SIG-M5 treated with dmso at 0.1 percent for 504 hours (cell line): ENCODE measurements around the gene NSL1.
"Not testable (repeated sequence)": the region's sequence is repeated elsewhere in the genome, so short reads cannot be mapped to it uniquely, and the experiment has no call there.

Experiments
- DNase-seq: peaks from one replicate; lab custom pipeline; 2025; ENCODE audit not compliant: unreplicated experiment; lab: John Stamatoyannopoulos, UW

The NSL1 gene

GRCh38 chr1:212783976-212784375, 7.6 kb downstream of the NSL1 start:
- DNase-seq = no peak

DNA sequence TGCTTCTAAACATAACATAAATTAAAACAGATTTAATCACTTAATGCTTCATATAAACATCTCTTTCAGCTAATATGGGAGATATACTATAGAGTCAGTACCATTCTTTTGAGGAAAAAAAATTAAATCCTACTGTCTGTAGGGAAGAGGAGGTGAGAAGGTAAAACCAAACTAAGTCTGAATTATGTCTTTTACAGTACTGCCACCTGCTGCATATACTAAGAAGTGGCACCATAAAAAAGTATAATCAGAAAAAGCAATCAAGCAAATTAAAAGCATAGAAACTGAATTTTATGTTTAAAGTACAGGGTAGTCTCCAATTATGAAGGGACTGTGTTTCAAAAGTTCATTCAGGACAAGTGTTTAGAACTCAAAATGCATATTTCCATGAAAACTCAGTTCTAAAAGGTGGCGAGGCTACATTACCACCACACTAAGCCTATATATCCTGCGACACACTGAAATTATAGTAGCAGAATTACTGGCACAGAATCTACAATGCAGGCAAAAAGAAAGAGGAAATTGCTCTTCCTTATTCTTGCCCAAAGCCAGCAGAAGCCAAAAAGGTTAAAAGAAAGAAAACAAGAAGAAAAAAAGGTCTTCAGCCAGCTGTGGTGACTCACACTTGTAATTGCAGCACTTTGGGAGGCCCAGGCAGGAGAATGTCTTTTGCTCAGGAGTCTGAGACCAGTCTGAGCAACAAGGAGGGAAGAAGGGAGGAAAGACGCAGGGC, 9.0 kb downstream of the NSL1 start:
- DNase-seq = peak; percentile 84

DNA sequence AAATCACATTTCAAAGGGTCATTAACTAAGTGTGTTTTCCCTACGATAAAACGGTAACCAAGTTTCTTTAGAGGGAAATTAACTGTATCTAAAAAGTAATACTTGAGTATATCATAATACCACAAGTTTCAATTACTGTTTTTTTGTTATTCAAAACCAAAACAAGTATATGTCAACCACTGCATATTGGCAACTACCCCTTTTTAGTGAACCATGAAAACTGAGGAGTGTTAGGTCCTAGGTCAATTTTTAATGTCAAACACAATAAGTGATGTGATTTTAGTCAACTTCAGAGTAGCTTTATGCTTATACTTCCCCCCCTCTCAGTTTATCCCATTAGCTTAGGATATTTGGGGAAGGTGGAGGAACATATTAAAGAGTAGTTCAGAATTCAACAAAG, 10.4 kb downstream of the NSL1 start:
- DNase-seq = no peak

DNA sequence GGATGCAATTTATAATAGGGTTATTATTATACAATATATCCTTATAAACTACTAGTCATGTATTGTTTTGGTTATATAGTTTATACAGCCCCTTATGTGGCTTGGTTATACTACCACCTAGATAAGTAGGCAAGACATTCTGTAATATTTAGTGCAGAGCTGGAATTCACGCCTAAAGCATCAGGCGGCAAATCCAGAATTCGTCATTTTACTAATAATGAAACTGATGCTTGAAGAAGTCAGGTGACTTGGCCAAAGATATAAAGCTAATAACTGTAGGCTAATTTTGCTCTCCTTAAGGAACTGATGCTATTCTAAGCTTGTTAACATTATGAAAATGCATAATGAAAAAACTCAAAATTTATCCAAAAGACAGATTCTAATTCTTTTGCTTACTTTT, 10.8 kb downstream of the NSL1 start:
- no peak for DNase-seq

GRCh38 chr1:212779086-212779485, 12.5 kb downstream of the NSL1 start:
- not testable (repeated sequence) for DNase-seq

DNA sequence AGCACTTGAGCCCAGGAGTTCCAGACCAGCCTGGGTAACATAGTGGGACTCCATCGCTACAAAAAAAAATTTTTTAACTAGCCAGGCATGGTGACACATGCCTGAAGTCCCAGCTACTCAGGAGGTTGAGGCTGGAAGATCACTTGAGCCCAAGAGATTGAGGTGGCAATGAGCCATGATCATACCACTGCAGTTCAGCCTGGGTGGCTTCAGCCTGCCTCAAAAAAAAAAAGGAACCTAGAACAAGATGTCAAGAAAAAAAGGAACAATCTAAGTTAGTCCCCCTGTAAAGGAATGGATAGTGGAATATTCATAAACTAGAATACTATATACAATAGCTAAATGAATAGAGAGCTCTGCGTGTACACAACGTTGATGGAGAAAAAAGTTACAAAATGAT, 14.4 kb downstream of the NSL1 start:
- DNase-seq = peak; percentile 48

GRCh38 chr1:212775241-212775640, 16.3 kb downstream of the NSL1 start:
- DNase-seq = no peak

DNA sequence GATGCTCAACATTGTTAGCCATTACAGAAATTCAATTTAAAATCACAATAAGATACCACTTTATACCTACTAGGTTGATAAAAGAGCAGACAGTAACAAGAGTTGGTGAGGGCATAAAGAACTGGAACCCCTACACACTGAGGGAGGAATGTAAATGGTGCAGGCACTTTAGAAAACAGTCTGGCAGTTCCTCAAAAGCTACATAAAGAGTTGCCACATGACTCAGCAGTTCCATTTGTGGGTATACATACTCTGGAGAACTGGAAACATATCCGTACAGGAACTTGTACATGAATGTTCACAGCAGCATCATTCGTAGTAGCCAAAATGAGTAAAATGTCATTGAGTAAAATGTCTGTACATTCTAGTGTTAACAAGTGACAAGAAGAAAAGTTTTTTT, 17.0 kb downstream of the NSL1 start:
- DNase-seq = peak; percentile 87

- no peak for DNase-seq
Measured at GRCh38 chr1:212773011-212773410, 18.6 kb downstream of the NSL1 start.

DNA sequence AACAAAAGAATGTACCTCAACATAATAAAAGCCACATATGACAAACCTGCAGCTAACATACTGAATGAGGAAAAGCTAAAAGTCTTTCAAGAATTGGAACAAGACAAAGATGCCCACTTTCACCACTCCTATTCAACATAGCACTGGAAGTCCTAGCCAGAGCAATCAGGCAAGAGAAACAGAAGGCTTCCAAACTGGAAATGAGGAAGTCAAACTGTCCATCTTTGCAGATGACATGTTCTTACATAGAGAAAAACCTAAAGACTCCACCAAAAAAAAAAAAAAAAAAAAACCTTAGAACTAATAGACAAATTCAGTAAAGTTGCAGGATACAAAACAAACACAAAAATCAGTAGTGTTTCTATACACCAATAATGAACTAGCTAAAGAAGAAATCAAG, 20.2 kb downstream of the NSL1 start:
- DNase-seq = no peak

- DNase-seq = no peak
Measured at GRCh38 chr1:212769459-212770167, 22.0 kb downstream of the NSL1 start.

GRCh38 chr1:212766825-212767224, 24.8 kb downstream of the NSL1 start:
- DNase-seq = not testable (repeated sequence)

- not testable (repeated sequence) for DNase-seq
Measured at GRCh38 chr1:212764718-212765281, 26.8 kb downstream of the NSL1 start.

DNA sequence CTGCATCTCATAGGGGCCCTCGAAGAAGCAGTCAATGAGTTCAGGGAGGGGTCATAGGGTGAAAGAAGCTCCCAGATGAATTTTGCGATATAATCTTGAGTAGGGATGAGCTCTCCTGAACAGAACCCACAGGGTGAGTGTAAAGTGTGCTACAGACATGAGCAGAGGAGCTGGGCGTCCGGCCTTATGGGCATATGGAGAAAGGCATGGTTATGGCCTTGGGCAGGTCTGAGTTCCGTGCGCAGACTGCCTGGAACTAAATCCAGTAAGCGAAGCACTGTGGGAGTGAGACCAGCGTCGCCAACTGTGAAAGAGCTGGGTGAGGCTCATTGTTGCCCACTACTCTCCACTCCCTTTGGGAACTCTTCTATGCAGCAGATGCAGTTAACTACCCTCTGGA, 28.7 kb downstream of the NSL1 start:
- no peak for DNase-seq

- DNase-seq = no peak
Measured at GRCh38 chr1:212762234-212762633, 29.3 kb downstream of the NSL1 start.

- peak; percentile 18 for DNase-seq
Measured at GRCh38 chr1:212760126-212760823, 31.3 kb downstream of the NSL1 start.

DNA sequence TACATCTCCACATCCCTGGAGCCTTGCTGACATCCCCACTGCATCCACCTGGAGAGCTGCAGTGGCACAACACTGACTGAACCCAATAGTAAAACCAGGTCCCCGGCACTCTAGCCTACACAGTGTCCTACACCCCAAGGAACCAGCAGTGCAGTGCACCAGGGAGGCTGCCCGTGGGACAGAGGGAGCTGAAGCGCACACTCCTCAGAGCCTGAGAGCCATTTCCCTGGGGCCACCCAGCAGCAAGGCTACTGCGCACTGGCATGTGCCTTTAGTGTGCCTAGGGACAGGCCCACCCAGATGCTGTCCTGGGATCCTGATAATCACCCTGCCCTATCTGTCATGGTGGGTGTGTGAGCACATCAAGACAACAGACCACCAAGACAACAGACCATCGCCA, 31.9 kb downstream of the NSL1 start:
- no peak for DNase-seq

GRCh38 chr1:212754680-212755079, 36.9 kb downstream of the NSL1 start:
- no peak for DNase-seq

GRCh38 chr1:212754193-212754592, 37.4 kb downstream of the NSL1 start:
- DNase-seq = no peak

DNA sequence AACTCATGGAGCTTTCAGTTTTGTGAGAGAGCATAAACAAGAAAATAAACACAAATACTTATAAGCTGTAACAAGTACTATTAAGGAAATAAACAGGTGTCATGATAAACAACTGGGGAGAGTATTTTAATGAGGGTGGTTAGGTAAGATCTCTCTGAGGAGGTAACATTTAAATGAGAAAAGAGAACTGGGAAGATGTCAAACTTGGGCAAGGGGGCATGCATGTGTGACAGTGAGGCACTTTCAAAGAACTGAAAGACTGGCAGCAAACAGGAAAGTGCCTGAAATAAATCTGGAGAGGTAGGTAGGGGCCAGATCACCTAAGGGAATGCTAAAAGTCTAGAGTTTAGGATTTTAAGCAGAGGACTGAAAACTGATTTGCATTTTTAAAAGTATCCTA, 37.8 kb downstream of the NSL1 start:
- DNase-seq = no peak

DNA sequence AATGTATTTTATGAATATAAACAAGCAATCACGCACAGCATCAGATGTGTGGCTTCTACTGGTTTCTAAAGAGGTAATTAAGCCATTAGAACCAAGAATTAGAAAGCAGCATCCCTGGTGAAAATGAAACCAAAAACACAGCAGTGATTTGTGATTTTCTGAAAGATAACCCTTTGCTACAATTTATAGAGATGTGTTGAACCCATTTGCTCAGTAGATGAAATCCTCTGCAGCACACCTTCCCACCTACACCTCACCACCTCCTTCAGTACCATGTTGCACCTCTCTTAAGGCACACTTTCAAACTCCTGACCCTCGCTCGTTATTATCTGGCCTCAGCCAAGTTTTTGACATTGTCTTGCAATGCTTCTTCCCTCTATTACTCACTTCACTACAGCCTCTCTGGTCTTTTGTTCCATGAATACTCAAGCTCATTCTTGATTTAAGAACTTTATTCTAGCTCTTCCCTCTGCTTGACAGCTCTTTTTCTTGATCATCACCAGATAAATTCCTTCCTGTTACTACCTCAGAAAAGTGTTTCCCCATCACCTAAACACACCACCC, 38.6 kb downstream of the NSL1 start:
- no peak for DNase-seq
